ENCODE measurements around the gene EPHA2. TPM values are rescaled to one million over a fixed set of nuclear protein-coding genes. Genes with fewer than 3 reads are reported as not detected.

EPHA2 gene
- total RNA-seq, 4 donors from 2014 or later, result 30.0 to 66.9 (median 35.9) TPM

GRCh38 chr1:16088351-16088911, 67.4 kb downstream of the EPHA2 start:
- no peaks in the 10 kb centered on the region for H3K27me3 ChIP-seq
- peaks cover 0 to 13% (median 0%) of the 10 kb centered on the region in 4 donors for H3K4me1 ChIP-seq
- no peak overlapping the region for H3K27ac ChIP-seq
- 74 to 79% methylated on average over 11 to 17 of the region's 17 CpGs for WGBS, 2 donors
- no peak for DNase-seq (ENCODE audit: low spot score in 2 of 2)
- H3K4me3 ChIP-seq, result no peak overlapping the region
- TF ChIP-seq POLR2A (IDR thresholded peaks at IDR 0.05), result no peak
- H3K36me3 ChIP-seq, result no peaks in the 10 kb centered on the region
- no peaks in the 10 kb centered on the region for H3K9me3 ChIP-seq

- Histone ChIP-seq H3K36me3 (no peaks in the 10 kb centered on the region), H3K4me1 (peaks cover 0 to 18% (median 0%) of the 10 kb centered on the region in 4 donors), H3K27me3 (no peaks in the 10 kb centered on the region), H3K4me3 (no peak overlapping the region), H3K27ac (no peak overlapping the region), H3K9me3 (no peaks in the 10 kb centered on the region)
- DNase-seq (ENCODE audit: low spot score in 2 of 2), result no peak
- TF ChIP-seq EP300 (IDR thresholded peaks at IDR 0.05) (no peak), CTCF (IDR thresholded peaks at IDR 0.05) (no peak), POLR2A (IDR thresholded peaks at IDR 0.05) (no peak)
- 65 to 73% methylated on average over 7 of the region's 7 CpGs for WGBS, 2 donors
These were observed 68.1 kb downstream of the EPHA2 start for GRCh38 chr1:16087733-16088132.

- no peak overlapping the region for H3K4me3 ChIP-seq
- H3K4me1 ChIP-seq, result peaks cover 0 to 26% (median 0%) of the 10 kb centered on the region in 4 donors
- H3K9me3 ChIP-seq, result no peaks in the 10 kb centered on the region
- WGBS, 2 donors, result 57 to 60% methylated on average over 4 to 6 of the region's 6 CpGs
- H3K27ac ChIP-seq, result no peak overlapping the region
- H3K27me3 ChIP-seq, result no peaks in the 10 kb centered on the region
- H3K36me3 ChIP-seq, result no peaks in the 10 kb centered on the region
- no peak for TF ChIP-seq POLR2A (IDR thresholded peaks at IDR 0.05)
- TF ChIP-seq EP300 (IDR thresholded peaks at IDR 0.05), result no peak
- no peak for TF ChIP-seq CTCF (IDR thresholded peaks at IDR 0.05)
- DNase-seq (ENCODE audit: low spot score in 2 of 2), result no peak
These were observed 70.3 kb downstream of the EPHA2 start for GRCh38 chr1:16085522-16085921.

- WGBS, 2 donors, result 72 to 74% methylated on average over 5 of the region's 5 CpGs
- H3K4me1 ChIP-seq, result peaks cover 0 to 34% (median 3%) of the 10 kb centered on the region in 4 donors
- no peaks in the 10 kb centered on the region for H3K9me3 ChIP-seq
- peak overlapping the region in 1 of 4 donors; percentile 50 for H3K27ac ChIP-seq
- DNase-seq (ENCODE audit: low spot score in 2 of 2), result no peak
- TF ChIP-seq EP300 (IDR thresholded peaks at IDR 0.05), result no peak
- H3K27me3 ChIP-seq, result no peaks in the 10 kb centered on the region
- H3K4me3 ChIP-seq, result no peak overlapping the region
- H3K36me3 ChIP-seq, result no peaks in the 10 kb centered on the region
These were observed 72.4 kb downstream of the EPHA2 start for GRCh38 chr1:16083486-16083885.

GRCh38 chr1:16082283-16083038, 73.4 kb downstream of the EPHA2 start:
- no peaks in the 10 kb centered on the region for H3K36me3 ChIP-seq
- TF ChIP-seq CTCF (IDR thresholded peaks at IDR 0.05) (peak; percentile 76 to 87 (median 81)), POLR2A (IDR thresholded peaks at IDR 0.05) (no peak)
- 60 to 76% methylated on average over 9 of the region's 9 CpGs for WGBS, 2 donors
- no peaks in the 10 kb centered on the region for H3K27me3 ChIP-seq
- peaks cover 0 to 24% (median 3%) of the 10 kb centered on the region in 4 donors for H3K4me1 ChIP-seq
- no peak overlapping the region for H3K4me3 ChIP-seq
- no peaks in the 10 kb centered on the region for H3K9me3 ChIP-seq
- DNase-seq (ENCODE audit: low spot score in 2 of 2), result peak; percentile 44 to 64
- H3K27ac ChIP-seq, result peak overlapping the region in 1 of 4 donors; percentile 50

- H3K4me3 ChIP-seq, result no peak overlapping the region
- peak overlapping the region in 1 of 4 donors; percentile 50 for H3K27ac ChIP-seq
- H3K36me3 ChIP-seq, result no peaks in the 10 kb centered on the region
- DNase-seq (ENCODE audit: low spot score in 2 of 2), result no peak
- 73 to 90% methylated on average over 9 of the region's 9 CpGs for WGBS, 2 donors
- no peaks in the 10 kb centered on the region for H3K9me3 ChIP-seq
- no peak for TF ChIP-seq POLR2A (IDR thresholded peaks at IDR 0.05)
- no peak for TF ChIP-seq EP300 (IDR thresholded peaks at IDR 0.05)
- TF ChIP-seq CTCF (IDR thresholded peaks at IDR 0.05), result no peak
- no peaks in the 10 kb centered on the region for H3K27me3 ChIP-seq
- H3K4me1 ChIP-seq, result peaks cover 0 to 24% (median 3%) of the 10 kb centered on the region in 4 donors
These were observed 74.2 kb downstream of the EPHA2 start for GRCh38 chr1:16081636-16082035.

Data from tibial nerve (tissue), 4 donors.